Endodermal cell (in vitro differentiated cells): ENCODE measurements around the gene C1QTNF3. TPM values are rescaled to one million over a fixed set of nuclear protein-coding genes. Genes with fewer than 3 reads are reported as not detected.

ENCODE experiments used
- DNase-seq: peaks from one replicate; pipeline ENCODE4 v3.0.0-alpha.2; 2017
- H3K27ac ChIP-seq: 2 replicates; pipeline ENCODE4 v1.5.1; 2013; ENCODE audit warnings: mild to moderate bottlenecking, low read depth, low read length, moderate library complexity
- H3K27me3 ChIP-seq: 2 replicates; pipeline ENCODE4 v1.6.1; 2013; ENCODE audit warnings: mild to moderate bottlenecking, low read length, moderate library complexity; ENCODE audit not compliant: insufficient read depth, control insufficient read depth, poor library complexity, severe bottlenecking
- H3K36me3 ChIP-seq: 2 replicates; pipeline ENCODE4 v1.7.0; 2013; ENCODE audit warnings: mild to moderate bottlenecking, low read length, moderate library complexity; ENCODE audit not compliant: control insufficient read depth, insufficient read depth
- H3K4me1 ChIP-seq: one replicate; pipeline ENCODE4 v1.7.0; 2013; ENCODE audit warnings: low read length; ENCODE audit not compliant: control insufficient read depth, insufficient read depth
- H3K4me3 ChIP-seq: 2 replicates; pipeline ENCODE4 v1.5.1; 2013; ENCODE audit warnings: mild to moderate bottlenecking, low read length, moderate library complexity
- H3K9ac ChIP-seq: 2 replicates; pipeline ENCODE4 v1.6.1; 2013; ENCODE audit warnings: mild to moderate bottlenecking, low read length, moderate library complexity; ENCODE audit not compliant: poor library complexity, severe bottlenecking; ENCODE audit errors: extremely low read depth
- H3K9me3 ChIP-seq: 2 replicates; pipeline ENCODE4 v1.6.1; 2013; ENCODE audit warnings: mild to moderate bottlenecking, low read length, moderate library complexity; ENCODE audit not compliant: control insufficient read depth
- H3K27ac Mint-ChIP-seq: 2 replicates; pipeline ENCODE4 v1.8.0; 2020; ENCODE audit warnings: mixed read lengths
- H3K27me3 Mint-ChIP-seq: 2 replicates; pipeline ENCODE4 v1.8.0; 2021; ENCODE audit warnings: mild to moderate bottlenecking, mixed read lengths; ENCODE audit not compliant: insufficient read depth
- H3K36me3 Mint-ChIP-seq: 2 replicates; pipeline ENCODE4 v1.8.0; 2020; ENCODE audit warnings: low read depth, mixed read lengths
- H3K4me1 Mint-ChIP-seq: 2 replicates; pipeline ENCODE4 v1.8.0; 2020; ENCODE audit warnings: mixed read lengths
- H3K4me3 Mint-ChIP-seq: 2 replicates; pipeline ENCODE4 v1.8.0; 2020; ENCODE audit warnings: mild to moderate bottlenecking, moderate library complexity, mixed read lengths
- H3K9me3 Mint-ChIP-seq: 2 replicates; pipeline ENCODE4 v1.8.0; 2020; ENCODE audit warnings: mild to moderate bottlenecking, mixed read lengths
- WGBS, 2 experiments: methylation state at CpG; one replicate each; pipeline versions ENCODE4 v1.1.5 to v1.1.7; 2013; ENCODE audit warnings: missing lambda C conversion rate in 2 of 2, mixed read lengths in 1 of 2; ENCODE audit not compliant: insufficient coverage in 1 of 2, insufficient read length in 1 of 2; 5-methylcytosine and 5-hydroxymethylcytosine counted together
- total RNA-seq, 2 donors: library from RNA; stranded (reverse); fragmentation: NEBNext Ultra II Directional in 1 of 2; extraction: Animal tissue kit (Norgen Biotek cat#: 25700) in 1 of 2; gene quantifications; 2 replicates in 1 of 2; 3 replicates in 1 of 2; pipeline ENCODE4 v1.2.1, GENCODE V29; 2021
- TF ChIP-seq, protein P1 (sequence below): fragments of 200-600 bp; sonication (generic); conservative IDR thresholded peaks from 2 replicates; pipeline ENCODE4 v1.5.0; 2021; ENCODE audit warnings: antibody characterized with exemption, mild to moderate bottlenecking

C1QTNF3 gene
- total RNA-seq, 2 donors from 2014 or later = 5.0 to 7.2 TPM

DNA sequence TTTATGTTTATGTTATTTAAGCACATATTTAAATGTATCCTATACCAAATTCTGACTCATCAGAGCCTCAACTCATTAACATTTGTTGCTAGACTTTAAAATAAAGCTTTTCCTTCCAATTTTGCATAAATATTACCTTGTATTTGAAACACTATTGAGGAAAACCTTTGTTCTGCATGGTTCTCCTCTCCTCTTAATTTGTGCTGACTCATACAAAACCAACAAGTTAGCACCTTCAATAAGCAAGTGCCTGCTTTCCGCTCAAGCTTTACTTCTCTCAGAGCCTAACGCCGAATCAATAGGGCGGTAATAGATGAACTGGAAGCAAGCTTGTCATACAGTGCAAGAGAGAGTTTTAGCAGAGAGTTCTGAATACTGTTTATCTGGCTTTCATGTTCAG lies 43.0 kb downstream of the C1QTNF3 start:
- peaks cover 35% of the 10 kb centered on the region for H3K36me3 Mint-ChIP-seq
- Histone ChIP-seq H3K4me3 (no peak overlapping the region), H3K27me3 (no peaks in the 10 kb centered on the region), H3K27ac (no peak overlapping the region), H3K36me3 (peaks cover 23% of the 10 kb centered on the region), H3K4me1 (no peaks in the 10 kb centered on the region), H3K9ac (no peak overlapping the region), H3K9me3 (no peaks in the 10 kb centered on the region)
- no peak overlapping the region for H3K27ac Mint-ChIP-seq
- no peak overlapping the region for H3K4me3 Mint-ChIP-seq
- peaks cover 24% of the 10 kb centered on the region for H3K4me1 Mint-ChIP-seq
- H3K9me3 Mint-ChIP-seq = no peaks in the 10 kb centered on the region
- 94 to 96% methylated on average over 4 of the region's 4 CpGs for WGBS, 2 experiments
- no peak for DNase-seq
- TF ChIP-seq, protein P1, sequence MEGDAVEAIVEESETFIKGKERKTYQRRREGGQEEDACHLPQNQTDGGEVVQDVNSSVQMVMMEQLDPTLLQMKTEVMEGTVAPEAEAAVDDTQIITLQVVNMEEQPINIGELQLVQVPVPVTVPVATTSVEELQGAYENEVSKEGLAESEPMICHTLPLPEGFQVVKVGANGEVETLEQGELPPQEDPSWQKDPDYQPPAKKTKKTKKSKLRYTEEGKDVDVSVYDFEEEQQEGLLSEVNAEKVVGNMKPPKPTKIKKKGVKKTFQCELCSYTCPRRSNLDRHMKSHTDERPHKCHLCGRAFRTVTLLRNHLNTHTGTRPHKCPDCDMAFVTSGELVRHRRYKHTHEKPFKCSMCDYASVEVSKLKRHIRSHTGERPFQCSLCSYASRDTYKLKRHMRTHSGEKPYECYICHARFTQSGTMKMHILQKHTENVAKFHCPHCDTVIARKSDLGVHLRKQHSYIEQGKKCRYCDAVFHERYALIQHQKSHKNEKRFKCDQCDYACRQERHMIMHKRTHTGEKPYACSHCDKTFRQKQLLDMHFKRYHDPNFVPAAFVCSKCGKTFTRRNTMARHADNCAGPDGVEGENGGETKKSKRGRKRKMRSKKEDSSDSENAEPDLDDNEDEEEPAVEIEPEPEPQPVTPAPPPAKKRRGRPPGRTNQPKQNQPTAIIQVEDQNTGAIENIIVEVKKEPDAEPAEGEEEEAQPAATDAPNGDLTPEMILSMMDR = no peak
- H3K27me3 Mint-ChIP-seq = no peaks in the 10 kb centered on the region

DNA sequence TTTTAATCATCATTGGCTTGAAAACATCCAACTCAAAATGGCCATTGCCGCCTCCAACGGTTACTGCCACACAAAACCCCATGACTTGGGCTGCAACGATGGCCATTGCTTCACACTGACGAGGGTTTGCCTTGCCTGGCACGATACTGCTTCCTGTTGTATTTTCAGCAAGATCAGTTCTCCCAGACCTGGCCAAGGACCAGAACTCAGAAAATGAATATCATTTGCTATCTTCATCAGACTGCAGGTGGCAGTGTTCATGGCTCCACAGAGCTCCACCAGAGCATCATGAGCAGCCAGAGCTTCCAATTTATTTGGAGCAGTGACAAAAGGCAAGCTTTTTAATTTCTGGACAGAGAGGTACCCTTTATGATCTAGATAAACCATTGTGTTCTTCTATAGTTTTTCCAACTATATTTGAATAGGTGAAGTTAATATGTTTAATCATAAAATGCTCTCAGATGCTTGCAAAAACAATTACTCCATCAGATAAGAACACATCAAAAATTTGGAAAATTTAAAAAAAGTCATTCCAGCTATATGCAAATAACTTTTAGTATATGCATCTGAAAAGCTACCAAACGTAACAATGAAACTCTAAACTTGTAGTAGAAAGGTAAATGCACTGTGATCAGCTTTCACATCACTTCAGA lies 45.6 kb downstream of the C1QTNF3 start:
- Mint-ChIP-seq H3K27ac (peak overlapping the region; percentile 26), H3K27me3 (no peaks in the 10 kb centered on the region), H3K4me3 (no peak overlapping the region), H3K4me1 (peaks cover 24% of the 10 kb centered on the region), H3K36me3 (peaks cover 18% of the 10 kb centered on the region), H3K9me3 (no peaks in the 10 kb centered on the region)
- 81 to 94% methylated on average over 2 to 6 of the region's 6 CpGs for WGBS, 2 experiments
- H3K4me1 ChIP-seq = no peaks in the 10 kb centered on the region
- H3K27me3 ChIP-seq = no peaks in the 10 kb centered on the region
- peak; percentile 58 for DNase-seq
- no peak overlapping the region for H3K27ac ChIP-seq
- TF ChIP-seq, protein P1 = peak; percentile 79
- no peaks in the 10 kb centered on the region for H3K9me3 ChIP-seq
- H3K9ac ChIP-seq = no peak overlapping the region
- no peak overlapping the region for H3K4me3 ChIP-seq
- H3K36me3 ChIP-seq = peaks cover 16% of the 10 kb centered on the region

DNA sequence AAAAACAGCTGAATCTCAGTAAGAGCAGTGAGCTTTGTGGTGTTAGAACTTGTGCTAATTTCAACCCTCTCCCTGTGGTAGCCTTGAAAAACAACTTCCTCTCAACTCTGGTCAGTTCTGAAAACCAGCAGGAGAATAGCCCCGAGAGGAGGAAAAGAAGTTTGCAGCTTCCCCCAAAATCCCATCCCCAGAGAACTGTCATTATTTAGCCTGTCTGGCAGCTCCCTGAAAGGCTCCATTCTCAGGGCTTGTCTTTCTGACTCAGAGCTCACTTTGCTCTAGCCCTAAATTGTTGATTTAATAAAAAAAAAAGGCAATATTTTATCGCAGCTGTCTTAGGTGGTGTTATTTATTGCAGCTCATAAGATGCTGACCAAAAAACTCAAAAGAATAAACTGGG lies 47.1 kb downstream of the C1QTNF3 start:
- Histone ChIP-seq H3K4me1 (no peaks in the 10 kb centered on the region), H3K4me3 (no peak overlapping the region), H3K36me3 (peaks cover 13% of the 10 kb centered on the region), H3K9me3 (no peaks in the 10 kb centered on the region), H3K9ac (no peak overlapping the region), H3K27ac (no peak overlapping the region), H3K27me3 (no peaks in the 10 kb centered on the region)
- peaks cover 15% of the 10 kb centered on the region for H3K4me1 Mint-ChIP-seq
- 82 to 100% methylated on average over 1 to 2 of the region's 2 CpGs for WGBS, 2 experiments
- no peak for DNase-seq
- no peaks in the 10 kb centered on the region for H3K27me3 Mint-ChIP-seq
- no peak overlapping the region for H3K27ac Mint-ChIP-seq
- H3K36me3 Mint-ChIP-seq = peaks cover 12% of the 10 kb centered on the region
- TF ChIP-seq, protein P1 = no peak
- no peaks in the 10 kb centered on the region for H3K9me3 Mint-ChIP-seq
- no peak overlapping the region for H3K4me3 Mint-ChIP-seq
